K562 (cell line): ENCODE measurements around the gene SLC44A1. TPM values are rescaled to one million over a fixed set of nuclear protein-coding genes. Genes with fewer than 3 reads are reported as not detected.
A peak's percentile ranks its signal among the peaks of the same experiment; 100 is the strongest.

Experiments used
- ATAC-seq: fragments of 200-7000 bp; cut with Tn5 transposase; 3 replicates; pipeline ENCODE4 v1.9.1; 2020; ENCODE audit warnings: moderate library complexity
- BruUV-seq: library from RNA; stranded (reverse); fragments of 400-500 nt; replicated peaks from 2 replicates; lab custom pipeline; 2021; lab: Mats Ljungman, UMichigan
- CTCF ChIA-PET: fragments of 300-600 bp; formaldehyde crosslinking; extraction: SDS; loops from one replicate; lab custom pipeline; 2021; ENCODE audit warnings: low intra/inter-chr PET ratio; lab: Yijun Ruan, JAX
- POLR2A ChIA-PET: fragments of 300-600, 350-650 bp; sonication (Branson Sonifier 250); formaldehyde crosslinking; extraction: SDS; loops from one replicate; lab custom pipeline; 2021; ENCODE audit warnings: antibody characterized with exemption, inconsistent platforms; lab: Yijun Ruan, JAX
- DNase-seq, 4 experiments: peaks; one replicate each; pipeline versions ENCODE4 v3.0.0 to v3.0.0-alpha.2; 2011 to 2018; ENCODE audit warnings: low spot score in 3 of 4, mixed read lengths in 3 of 4; ENCODE audit errors: extremely low read depth in 1 of 4
- FAIRE-seq: peaks from 2 replicates; lab custom pipeline; 2011; peaks lifted over from hg19 to GRCh38; lab: Jason Lieb, UNC
- H2AFZ ChIP-seq: 2 replicates; pipeline ENCODE4 v1.6.0; 2011; ENCODE audit warnings: low read depth, low read length, control low read depth, inconsistent platforms
- H3K27ac ChIP-seq: fragments of 200-600 bp; 3 replicates; pipeline ENCODE4 v1.8.0; 2011; ENCODE audit warnings: low read depth, mild to moderate bottlenecking, control low read depth, inconsistent platforms, low read length, moderate library complexity, mixed read lengths; ENCODE audit errors: extremely low read depth
- H3K27me3 ChIP-seq, 2 experiments: fragments of 300-600 bp in 1 of 2; 2 replicates in 1 of 2; 3 replicates in 1 of 2; pipeline versions ENCODE4 v1.6.0 to v1.8.0; 2011; ENCODE audit warnings: inconsistent platforms in 2 of 2, low read length in 2 of 2, mild to moderate bottlenecking in 1 of 2, mixed read lengths in 1 of 2, moderate library complexity in 1 of 2; ENCODE audit not compliant: control insufficient read depth in 2 of 2, insufficient read depth in 2 of 2
- H3K36me3 ChIP-seq: fragments of 300-600 bp; 3 replicates; pipeline ENCODE4 v1.8.0; 2011; ENCODE audit warnings: mild to moderate bottlenecking, low read length, inconsistent platforms; ENCODE audit not compliant: control insufficient read depth, insufficient read depth
- H3K4me1 ChIP-seq, 2 experiments: fragments of 200-600 bp in 1 of 2; replicated peaks in 1 of 2; 2 replicates in 1 of 2; 3 replicates in 1 of 2; pipeline versions ENCODE4 v1.5.1 to v1.8.0; 2011; ENCODE audit warnings: inconsistent platforms in 2 of 2, low read length in 2 of 2, mild to moderate bottlenecking in 1 of 2, mixed read lengths in 1 of 2, moderate library complexity in 1 of 2; ENCODE audit not compliant: control insufficient read depth in 2 of 2, insufficient read depth in 2 of 2
- H3K4me2 ChIP-seq: 2 replicates; pipeline ENCODE4 v1.6.1; 2011; ENCODE audit warnings: low read length, control low read depth, inconsistent platforms, mixed read lengths; ENCODE audit not compliant: insufficient read depth
- H3K4me3 ChIP-seq: fragments of 200-600 bp; sonication (generic), shearing (Covaris generic); 2 replicates; pipeline ENCODE4 v1.5.1; 2016; ENCODE audit warnings: control low read depth, inconsistent platforms
- H3K79me2 ChIP-seq: fragments of 200-600 bp; 3 replicates; pipeline ENCODE4 v1.8.0; 2011; ENCODE audit warnings: low read length, inconsistent platforms; ENCODE audit not compliant: control insufficient read depth, insufficient read depth
- H3K9ac ChIP-seq, 2 experiments: 2 replicates each; pipeline versions ENCODE4 v1.6.0 to v1.6.1; 2011; ENCODE audit warnings: low read depth in 2 of 2, low read length in 2 of 2, control low read depth in 1 of 2, inconsistent platforms in 1 of 2, mild to moderate bottlenecking in 1 of 2, mixed read lengths in 1 of 2; ENCODE audit not compliant: insufficient read depth in 1 of 2
- H3K9me1 ChIP-seq: one replicate; pipeline ENCODE4 v1.6.0; 2011; ENCODE audit warnings: inconsistent platforms, mild to moderate bottlenecking, low read length, moderate library complexity; ENCODE audit not compliant: control insufficient read depth, insufficient read depth
- H3K9me3 ChIP-seq: replicated peaks from 2 replicates; pipeline ENCODE4 v1.5.1; 2011; ENCODE audit warnings: low read depth, low read length, inconsistent platforms; ENCODE audit not compliant: control insufficient read depth, insufficient read depth
- H4K20me1 ChIP-seq: replicated peaks from 2 replicates; pipeline ENCODE4 v1.6.1; 2011; ENCODE audit warnings: low read length, inconsistent platforms, mixed read lengths; ENCODE audit not compliant: control insufficient read depth, insufficient read depth
- C11orf30 ChIP-seq: fragments of 450-650 bp; IDR thresholded peaks from 2 replicates; pipeline ENCODE4 v1.6.1; 2016; ENCODE audit warnings: low read depth, mild to moderate bottlenecking
- CBX3 ChIP-seq, 2 experiments: IDR thresholded peaks; 1 replicate in 1 of 2; 2 replicates in 1 of 2; pipeline ENCODE4 v1.6.1; 2012; ENCODE audit warnings: inconsistent platforms in 2 of 2, low read length in 2 of 2, borderline replicate concordance in 1 of 2, control low read depth in 1 of 2
- MAFF ChIP-seq: IDR thresholded peaks from 2 replicates; pipeline ENCODE4 v1.6.1; 2012; ENCODE audit warnings: low read length, improper control_type of control experiment
- MTA3 ChIP-seq: fragments of 450-650 bp; formaldehyde crosslinking; IDR thresholded peaks from 2 replicates; pipeline ENCODE4 v1.6.1; 2017; ENCODE audit warnings: mild to moderate bottlenecking, borderline replicate concordance
- RAD21 ChIP-seq, 2 experiments: fragments of 250-450 bp in 1 of 2; fragments of 450-650 bp in 1 of 2; sonication (Bioruptor Pico) in 1 of 2; formaldehyde crosslinking in 1 of 2; IDR thresholded peaks in 1 of 2; conservative IDR thresholded peaks in 1 of 2; 2 replicates each; pipeline versions ENCODE4 v1.4.0 to v1.8.0; 2020 to 2022; ENCODE audit warnings: mild to moderate bottlenecking in 2 of 2, moderate library complexity in 1 of 2
- TAF1 ChIP-seq: IDR thresholded peaks from 2 replicates; pipeline ENCODE4 v1.6.1; 2011; ENCODE audit warnings: mild to moderate bottlenecking, low read length, moderate library complexity; ENCODE audit not compliant: insufficient read depth, control insufficient read depth, severe bottlenecking; ENCODE audit errors: extremely low read depth
- ZEB2 ChIP-seq: fragments of 450-650 bp; IDR thresholded peaks from 2 replicates; pipeline ENCODE4 v1.6.1; 2016
- ZNF316 ChIP-seq: fragments of 450-650 bp; IDR thresholded peaks from 2 replicates; pipeline ENCODE4 v1.6.1; 2016
- WGBS: fragments of 100-300 bp; shearing (Covaris generic); methylation state at CpG from one replicate; pipeline ENCODE4 v1.1.6; 2016; ENCODE audit warnings: low coverage, mixed read lengths; ENCODE audit not compliant: insufficient coverage; ENCODE audit errors: missing lambda C conversion rate; 5-methylcytosine and 5-hydroxymethylcytosine counted together
- in situ Hi-C: fragments of 300-500 bp; cut with MboI; formaldehyde crosslinking; loops from 4 replicates; pipeline ENCODE4 v1.15.0; 2018; ENCODE audit warnings: inconsistent platforms, mixed read lengths
- intact Hi-C: fragments of 100-400 bp; cut with micrococcal nuclease; formaldehyde crosslinking; loops from 2 replicates; pipeline ENCODE4 v1.14.2; 2022
- polyA plus RNA-seq, 8 experiments: library from polyadenylated mRNA; depleted of rRNA in 4 of 8; stranded (reverse) in 5 of 8; unstranded in 3 of 8; fragments of >200 nt; fragmentation: Nextera tagmentation in 2 of 8; fragmentation: Illumina TruSeq in 1 of 8; extraction: Ambion mirVana in 2 of 8; extraction: Trizol in 1 of 8; gene quantifications; 2 replicates each; pipeline versions ENCODE4 v1.2.1 to v1.2.3, GENCODE V29; 2011 to 2014; ENCODE audit warnings: inconsistent platforms in 1 of 8, missing spikeins in 1 of 8
- total RNA-seq, 7 experiments: library from RNA; depleted of rRNA in 6 of 7; stranded (reverse); fragments of >200 nt in 6 of 7; fragmentation: Illumina TruSeq in 2 of 7; extraction: Trizol in 2 of 7; gene quantifications; 2 replicates each; pipeline versions ENCODE4 v1.2.1 to v1.2.3, GENCODE V29; 2011 to 2021; ENCODE audit warnings: low replicate concordance in 1 of 7
- TF ChIP-seq, protein P1 (sequence below), 3 experiments: IDR thresholded peaks in 2 of 3; conservative IDR thresholded peaks in 1 of 3; 2 replicates each; pipeline ENCODE4 v1.5.1; 2011 to 2012; ENCODE audit warnings: low read length in 3 of 3, mild to moderate bottlenecking in 3 of 3, control low read depth in 2 of 3, improper control_type of control experiment in 1 of 3, inconsistent platforms in 1 of 3, low read depth in 1 of 3, mixed read lengths in 1 of 3, moderate library complexity in 1 of 3; ENCODE audit not compliant: insufficient read depth in 2 of 3

Gene SLC44A1
- total and polyA plus RNA-seq, 9 of the 15 experiments (the other 6 are each of a cell fraction or from before 2014, with no cell fraction given): 0.11 to 0.59 (median 0.30) TPM

DNA sequence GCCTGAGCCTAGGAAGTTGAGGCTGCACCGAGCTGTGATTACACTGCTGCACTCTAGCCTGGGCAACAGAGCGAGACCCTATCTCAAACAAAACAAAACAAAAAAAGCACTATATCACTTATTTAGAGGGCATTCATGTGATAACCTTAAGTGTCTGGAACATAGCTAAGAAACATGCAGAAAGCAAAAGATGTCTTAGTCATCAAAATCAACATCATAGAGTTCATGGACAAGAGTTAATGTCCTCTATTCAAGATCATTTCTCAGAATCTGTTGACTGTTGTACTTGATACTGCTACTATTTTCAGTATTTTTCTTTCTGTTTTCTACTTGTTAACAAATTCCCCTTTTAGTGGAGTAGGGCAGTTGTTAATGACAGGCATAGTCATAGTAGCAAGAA is 228.8 kb downstream of the SLC44A1 start:
- Histone ChIP-seq H3K4me3 (no peak overlapping the region), H3K9me1 (no peaks in the 10 kb centered on the region), H3K27me3 (no peaks in the 10 kb centered on the region), H3K9me3 (no peaks in the 10 kb centered on the region), H2AFZ (no peak overlapping the region), H3K9ac (no peak overlapping the region), H3K27ac (no peak overlapping the region), H3K4me2 (no peak overlapping the region), H4K20me1 (no peaks in the 10 kb centered on the region), H3K36me3 (peaks cover 6% of the 10 kb centered on the region; the same call in 1 of the 3 replicates), H3K79me2 (no peaks in the 10 kb centered on the region), H3K4me1 (no peaks in the 10 kb centered on the region)
- BruUV-seq: no TSS peak
- ChIA-PET POLR2A (interaction anchor here (1.0 to 2.1 kb wide), 2 partner anchors 12 to 13 kb away, joined by 4 to 7 read pairs; no protein-coding TSS in a partner anchor), CTCF (no interaction called here)
- 86% methylated on average over 2 of the region's 2 CpGs for WGBS
- no peak for ATAC-seq
- no peak for FAIRE-seq
- in situ Hi-C loops (no loop called here), intact Hi-C loops (no loop called here)
- peak; percentile 12; the same call in 1 of the 2 replicates for TF ChIP-seq MAFF
- peak; percentile 62 for TF ChIP-seq C11orf30
- TF ChIP-seq ZEB2: no peak
- TF ChIP-seq ZNF316: peak; percentile 80
- no peak for DNase-seq

DNA sequence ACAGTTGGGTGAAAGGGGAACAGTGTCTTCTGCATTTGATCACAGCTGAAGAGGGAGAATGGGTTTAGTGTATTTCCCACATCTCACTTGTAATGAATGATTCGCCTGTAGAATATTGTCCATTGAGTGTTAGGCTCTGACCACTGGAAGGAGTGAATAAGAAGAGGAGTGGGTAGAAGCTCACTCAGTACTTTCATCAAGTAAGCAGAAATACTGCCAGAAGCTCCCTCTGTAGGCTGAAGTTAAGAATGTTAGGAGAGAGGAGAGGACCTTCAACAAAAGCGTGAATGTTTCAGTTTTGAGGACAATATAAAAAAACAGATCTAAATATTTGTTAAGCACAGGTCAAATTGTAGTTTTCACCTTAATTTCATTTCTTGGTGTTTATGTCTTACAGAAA is 230.9 kb downstream of the SLC44A1 start:
- H3K4me1 ChIP-seq: no peaks in the 10 kb centered on the region
- in situ Hi-C loops: no loop called here
- ATAC-seq (peak; percentile 84), FAIRE-seq (no peak), DNase-seq (peak in 1 of 4 experiments; percentile 21)
- no peak overlapping the region for H3K27ac ChIP-seq
- ChIA-PET CTCF (interaction anchor here (1.3 kb wide), 1 partner anchor 48 kb away, joined by 3 read pairs; no protein-coding TSS in a partner anchor), POLR2A (interaction anchor here (1.2 kb wide), 1 partner anchor 9 kb away, joined by 3 read pairs; no protein-coding TSS in a partner anchor)
- H3K9ac ChIP-seq: no peak overlapping the region
- no peak overlapping the region for H3K4me3 ChIP-seq
- H3K9me1 ChIP-seq: no peaks in the 10 kb centered on the region
- WGBS: 35% methylated on average over 2 of the region's 2 CpGs
- H4K20me1 ChIP-seq: no peaks in the 10 kb centered on the region
- H3K36me3 ChIP-seq: no peaks in the 10 kb centered on the region
- intact Hi-C loops: loop anchor here (1.0 kb wide), 1 partner anchor 49 kb away; no protein-coding TSS in a partner anchor
- no TSS peak for BruUV-seq
- no peaks in the 10 kb centered on the region for H3K79me2 ChIP-seq
- no peak overlapping the region for H3K4me2 ChIP-seq
- no peak overlapping the region for H2AFZ ChIP-seq
- peak in 1 of 2 experiments; percentile 38; a peak in 2 of 4 replicates for TF ChIP-seq RAD21 (CRISPR knock-in tag; conservative IDR thresholded peaks at IDR 0.05 in 1 of 2, IDR thresholded peaks at IDR 0.05 in 1 of 2)
- TF ChIP-seq, protein P1, sequence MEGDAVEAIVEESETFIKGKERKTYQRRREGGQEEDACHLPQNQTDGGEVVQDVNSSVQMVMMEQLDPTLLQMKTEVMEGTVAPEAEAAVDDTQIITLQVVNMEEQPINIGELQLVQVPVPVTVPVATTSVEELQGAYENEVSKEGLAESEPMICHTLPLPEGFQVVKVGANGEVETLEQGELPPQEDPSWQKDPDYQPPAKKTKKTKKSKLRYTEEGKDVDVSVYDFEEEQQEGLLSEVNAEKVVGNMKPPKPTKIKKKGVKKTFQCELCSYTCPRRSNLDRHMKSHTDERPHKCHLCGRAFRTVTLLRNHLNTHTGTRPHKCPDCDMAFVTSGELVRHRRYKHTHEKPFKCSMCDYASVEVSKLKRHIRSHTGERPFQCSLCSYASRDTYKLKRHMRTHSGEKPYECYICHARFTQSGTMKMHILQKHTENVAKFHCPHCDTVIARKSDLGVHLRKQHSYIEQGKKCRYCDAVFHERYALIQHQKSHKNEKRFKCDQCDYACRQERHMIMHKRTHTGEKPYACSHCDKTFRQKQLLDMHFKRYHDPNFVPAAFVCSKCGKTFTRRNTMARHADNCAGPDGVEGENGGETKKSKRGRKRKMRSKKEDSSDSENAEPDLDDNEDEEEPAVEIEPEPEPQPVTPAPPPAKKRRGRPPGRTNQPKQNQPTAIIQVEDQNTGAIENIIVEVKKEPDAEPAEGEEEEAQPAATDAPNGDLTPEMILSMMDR (IDR thresholded peaks at IDR 0.05 in 2 of 3, conservative IDR thresholded peaks at IDR 0.05 in 1 of 3; ENCODE audit: insufficient read depth in 2 of 3, low read depth in 1 of 3, low read length in 3 of 3): peak in 1 of 3 experiments; percentile 37; a peak in 3 of 6 replicates
- TF ChIP-seq TAF1: no peak
- TF ChIP-seq MTA3: no peak
- no peak for TF ChIP-seq CBX3 (IDR thresholded peaks at IDR 0.05; ENCODE audit: borderline replicate concordance in 1 of 2, low read length in 2 of 2)
- no peaks in the 10 kb centered on the region for H3K27me3 ChIP-seq
- H3K9me3 ChIP-seq: no peaks in the 10 kb centered on the region
